ENCODE measurements around the gene SNX11.
"Not testable (repeated sequence)": the region's sequence is repeated elsewhere in the genome, so short reads cannot be mapped to it uniquely, and the experiment has no call there.

GRCh38 chr17:48072811-48073210, 34.8 kb upstream of the SNX11 start:
- TF ChIP-seq CTCF, POLR2AphosphoS5, POLR2A, EP300 (IDR thresholded peaks at IDR 0.05): not testable (repeated sequence)

All from suprapubic skin (tissue), 4 donors.